GM23248 (cell line): ENCODE results near the gene HNRNPH1. TPM values are rescaled to one million over a fixed set of nuclear protein-coding genes. Genes with fewer than 3 reads are reported as not detected.
"Not testable (repeated sequence)": the region's sequence is repeated elsewhere in the genome, so short reads cannot be mapped to it uniquely, and the experiment has no call there.

Experiments used
- DNase-seq: peaks from one replicate; pipeline ENCODE4 v3.0.0-alpha.2; 2015
- H2AFZ ChIP-seq: fragments of 200-600 bp; sonication (generic); 2 replicates; pipeline ENCODE4 v1.6.1; 2016; ENCODE audit warnings: antibody characterized with exemption
- H3F3A ChIP-seq: fragments of 200-600 bp; sonication (generic); 2 replicates; pipeline ENCODE4 v1.6.1; 2016; ENCODE audit warnings: mild to moderate bottlenecking, antibody characterized with exemption, mixed run types; ENCODE audit not compliant: insufficient read depth
- H3K27ac ChIP-seq: fragments of 200-600 bp; sonication (generic); 2 replicates; pipeline ENCODE4 v1.5.1; 2016; ENCODE audit warnings: mild to moderate bottlenecking
- H3K27me3 ChIP-seq: fragments of 200-600 bp; sonication (generic); replicated peaks from 2 replicates; pipeline ENCODE4 v1.6.1; 2016; ENCODE audit warnings: mild to moderate bottlenecking; ENCODE audit not compliant: insufficient read depth
- H3K36me3 ChIP-seq: fragments of 200-600 bp; sonication (generic); 2 replicates; pipeline ENCODE4 v1.6.1; 2016; ENCODE audit warnings: low read depth, mild to moderate bottlenecking
- H3K4me1 ChIP-seq: fragments of 200-600 bp; sonication (generic); 2 replicates; pipeline ENCODE4 v1.6.1; 2016; ENCODE audit warnings: mild to moderate bottlenecking; ENCODE audit not compliant: insufficient read depth
- H3K4me2 ChIP-seq: fragments of 200-600 bp; sonication (generic); one replicate; pipeline ENCODE4 v1.6.1; 2016; ENCODE audit warnings: mild to moderate bottlenecking; ENCODE audit not compliant: unreplicated experiment
- H3K4me3 ChIP-seq: fragments of 200-600 bp; sonication (generic); 2 replicates; pipeline ENCODE4 v1.5.1; 2016; ENCODE audit warnings: mild to moderate bottlenecking
- H3K79me2 ChIP-seq: fragments of 200-600 bp; sonication (generic); 2 replicates; pipeline ENCODE4 v1.6.1; 2016; ENCODE audit warnings: mild to moderate bottlenecking; ENCODE audit not compliant: insufficient read depth
- H3K9ac ChIP-seq: fragments of 200-600 bp; sonication (generic); 2 replicates; pipeline ENCODE4 v1.6.1; 2016; ENCODE audit warnings: mild to moderate bottlenecking
- H3K9me2 ChIP-seq: fragments of 200-600 bp; sonication (generic); 2 replicates; pipeline ENCODE4 v1.6.1; 2016; ENCODE audit warnings: mixed run types, mild to moderate bottlenecking, moderate library complexity; ENCODE audit not compliant: insufficient read depth
- H3K9me3 ChIP-seq: fragments of 200-600 bp; sonication (generic); one replicate; pipeline ENCODE4 v1.6.1; 2017; ENCODE audit warnings: low read depth
- H4K20me1 ChIP-seq: fragments of 200-600 bp; sonication (generic); 2 replicates; pipeline ENCODE4 v1.6.0; 2016; ENCODE audit not compliant: insufficient read depth
- EZH2 ChIP-seq: fragments of 200-600 bp; sonication (generic); IDR thresholded peaks from 2 replicates; pipeline ENCODE4 v1.6.1; 2018; ENCODE audit warnings: antibody characterized with exemption, mild to moderate bottlenecking; ENCODE audit not compliant: insufficient read depth, poor library complexity, severe bottlenecking
- EZH2phosphoT487 ChIP-seq: fragments of 200-600 bp; sonication (generic); IDR thresholded peaks from 2 replicates; pipeline ENCODE4 v1.6.1; 2018; ENCODE audit warnings: antibody characterized with exemption, moderate library complexity, mild to moderate bottlenecking, low read depth; ENCODE audit not compliant: insufficient read depth
- WGBS, 2 experiments: methylation state at CpG; one replicate each; pipeline ENCODE4 v1.1.6; 2015 to 2017; ENCODE audit warnings: low lambda C conversion rate in 2 of 2, low coverage in 1 of 2; ENCODE audit errors: missing lambda C conversion rate in 2 of 2; 5-methylcytosine and 5-hydroxymethylcytosine counted together
- in situ Hi-C: fragments of 300-500 bp; cut with MboI; formaldehyde crosslinking; loops from 2 replicates; pipeline ENCODE4 v1.15.0; 2020
- polyA plus RNA-seq: library from polyadenylated mRNA; unstranded; fragments of >200 nt; fragmentation: Nextera tagmentation; extraction: Ambion mirVana; gene quantifications from 2 replicates; pipeline ENCODE4 v1.2.1, GENCODE V29; 2016
- total RNA-seq: library from RNA; depleted of rRNA; stranded (reverse); fragments of >200 nt; shearing (Covaris generic); gene quantifications from 2 replicates; pipeline ENCODE4 v1.2.3, GENCODE V29; 2014; rRNA removed

The HNRNPH1 gene
- total RNA-seq (220 and 271 TPM in 2 replicates), polyA plus RNA-seq (145 and 163 TPM in 2 replicates)

DNA sequence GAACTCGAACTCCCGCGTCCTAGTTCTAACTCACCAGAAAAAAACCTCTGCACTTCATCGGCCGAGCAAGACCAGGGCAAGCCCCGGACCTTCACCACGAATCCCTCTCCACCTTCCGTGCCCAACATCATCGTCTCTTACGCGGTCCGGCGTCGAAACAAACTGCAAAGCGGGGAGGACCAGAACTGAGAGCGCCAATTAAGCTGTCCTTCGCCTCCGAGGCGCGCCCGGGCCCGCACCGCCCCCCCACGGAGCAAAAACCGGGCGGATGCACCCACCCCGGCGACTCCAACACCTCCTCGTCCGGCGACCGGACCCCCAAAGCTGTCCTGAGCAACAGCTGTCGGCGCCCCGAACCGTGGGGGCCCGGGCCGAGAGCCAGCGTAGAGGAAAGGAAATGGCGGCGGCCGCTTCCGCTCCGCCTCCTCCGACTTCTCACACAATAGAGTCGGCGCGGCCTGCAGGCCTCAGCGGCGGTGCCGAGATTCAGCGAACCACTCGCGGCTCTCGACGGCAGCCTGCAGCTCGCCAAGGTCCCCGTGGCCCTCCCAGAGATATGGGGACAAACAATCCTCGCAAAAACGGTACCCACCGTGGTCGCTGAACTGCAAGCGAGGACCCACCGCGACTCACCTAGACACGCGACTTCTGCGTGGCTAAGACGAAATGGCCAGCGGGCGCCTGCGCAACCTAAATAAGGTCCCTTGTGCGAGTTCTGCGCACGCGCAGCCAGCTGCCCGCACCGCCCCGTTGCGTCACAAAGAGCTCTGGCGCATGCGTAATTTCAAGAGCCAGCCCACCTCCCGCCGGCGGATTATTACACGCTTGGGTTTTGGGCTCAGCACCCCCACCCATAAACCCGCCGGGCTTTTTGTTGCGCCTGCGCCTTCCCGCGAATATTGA lies at the start of gene HNRNPH1:
TSS of gene HNRNPH1 (minus strand) at position 669 of the 903 bp plus-strand sequence. CDS start at position 131, 538 bp downstream.
- H3K9me3 ChIP-seq = no peaks in the 10 kb centered on the region
- peak within 1 kb of the TSS; percentile 87 for H2AFZ ChIP-seq
- TF ChIP-seq EZH2phosphoT487 (no peak), EZH2 (no peak)
- in situ Hi-C loops = no loop called here
- H3K36me3 ChIP-seq = peaks cover 43% of the 10 kb centered on the region
- DNase-seq = peak; percentile 99
- WGBS, 2 experiments = 1 to 2% methylated on average over 78 to 80 of the region's 92 CpGs
- no peaks in the 10 kb centered on the region for H3K27me3 ChIP-seq
- H4K20me1 ChIP-seq = peaks cover 43% of the 10 kb centered on the region
- no peaks in the 10 kb centered on the region for H3K9me2 ChIP-seq
- peak within 1 kb of the TSS; percentile 94 for H3K27ac ChIP-seq
- H3K79me2 ChIP-seq = peaks cover 51% of the 10 kb centered on the region
- peaks cover 43% of the 10 kb centered on the region for H3K4me1 ChIP-seq
- peak within 1 kb of the TSS; percentile 100 for H3K9ac ChIP-seq
- H3F3A ChIP-seq = peaks cover 47% of the 10 kb centered on the region
- H3K4me2 ChIP-seq = peak within 1 kb of the TSS; percentile 90
- peak within 1 kb of the TSS; percentile 82 for H3K4me3 ChIP-seq

GRCh38 chr5:179668391-179668790 lies 44.9 kb upstream of the HNRNPH1 start:
- H3K9me2 ChIP-seq = no peaks in the 10 kb centered on the region
- H3K9me3 ChIP-seq = no peaks in the 10 kb centered on the region
- peak; percentile 71 for DNase-seq
- H3K4me3 ChIP-seq = no peak overlapping the region
- 49 to 50% methylated on average over 7 of the region's 7 CpGs for WGBS, 2 experiments
- no peak for TF ChIP-seq EZH2
- TF ChIP-seq EZH2phosphoT487 = no peak
- H3K79me2 ChIP-seq = no peaks in the 10 kb centered on the region
- no peaks in the 10 kb centered on the region for H4K20me1 ChIP-seq
- no peak overlapping the region for H3K27ac ChIP-seq
- no peaks in the 10 kb centered on the region for H3K4me1 ChIP-seq
- H3K36me3 ChIP-seq = no peaks in the 10 kb centered on the region
- H3K4me2 ChIP-seq = no peak overlapping the region
- H3K27me3 ChIP-seq = no peaks in the 10 kb centered on the region
- in situ Hi-C loops = no loop called here
- no peaks in the 10 kb centered on the region for H3F3A ChIP-seq
- H2AFZ ChIP-seq = no peak overlapping the region
- no peak overlapping the region for H3K9ac ChIP-seq

GRCh38 chr5:179661647-179662046 lies 38.2 kb upstream of the HNRNPH1 start:
- not testable (repeated sequence) for H3F3A ChIP-seq, H3K9ac ChIP-seq

DNA sequence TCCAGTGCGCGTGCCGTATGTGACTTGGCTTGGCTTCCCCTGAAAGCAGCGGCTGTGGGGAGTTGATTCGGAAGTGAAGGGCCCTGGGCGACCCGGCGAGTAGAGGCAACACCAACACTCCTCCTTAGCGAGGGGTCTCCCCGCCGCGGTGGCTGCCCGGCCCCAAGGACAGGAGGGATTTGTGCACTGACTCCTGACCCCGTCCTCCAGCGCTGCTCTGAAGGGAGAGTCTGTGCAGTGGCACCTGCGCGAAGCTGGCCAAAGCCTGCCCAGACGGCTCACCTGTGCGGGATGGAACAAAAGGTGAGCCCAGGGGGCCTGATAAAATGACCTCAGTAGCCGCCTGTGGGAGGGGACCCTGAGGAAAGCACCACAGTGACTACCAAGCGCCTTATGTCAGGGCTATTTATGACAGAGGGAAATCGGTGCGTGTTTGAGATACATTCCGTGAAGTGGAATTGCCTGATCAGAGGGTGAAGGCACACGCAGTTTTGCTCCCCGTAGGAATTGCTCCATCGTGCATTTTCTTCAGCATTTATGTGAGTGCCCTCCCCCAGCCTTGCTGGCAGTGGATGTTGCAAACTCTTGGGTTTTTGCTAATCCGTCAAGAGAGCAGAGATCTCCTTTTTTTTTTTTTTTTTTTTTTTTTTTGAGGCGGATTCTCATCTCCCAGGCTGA lies 34.8 kb upstream of the HNRNPH1 start:
- in situ Hi-C loops, H3K9me3 ChIP-seq, H3K27me3 ChIP-seq, H3F3A ChIP-seq, H3K4me1 ChIP-seq, H4K20me1 ChIP-seq, H3K9me2 ChIP-seq, H3K36me3 ChIP-seq, H3K79me2 ChIP-seq, H3K27ac ChIP-seq: not testable (repeated sequence)
- DNase-seq = peak; percentile 69
- 7% methylated on average over 9 to 10 of the region's 29 CpGs for WGBS, 2 experiments
- Histone ChIP-seq H2AFZ (peak overlapping the region; percentile 87), H3K4me2 (peak overlapping the region; percentile 77), H3K4me3 (peak overlapping the region; percentile 78), H3K9ac (peak overlapping the region; percentile 70)

More at GRCh38 chr5:179661647-179662046, 38.2 kb upstream of the HNRNPH1 start:
- DNase-seq, H3K9me2 ChIP-seq, H2AFZ ChIP-seq, in situ Hi-C loops, H3K4me1 ChIP-seq, H3K27ac ChIP-seq, H3K9me3 ChIP-seq, H3K4me3 ChIP-seq, H4K20me1 ChIP-seq, H3K79me2 ChIP-seq, H3K36me3 ChIP-seq, H3K4me2 ChIP-seq, H3K27me3 ChIP-seq: not testable (repeated sequence)
- 91 to 94% methylated on average over 6 of the region's 6 CpGs for WGBS, 2 experiments

DNA sequence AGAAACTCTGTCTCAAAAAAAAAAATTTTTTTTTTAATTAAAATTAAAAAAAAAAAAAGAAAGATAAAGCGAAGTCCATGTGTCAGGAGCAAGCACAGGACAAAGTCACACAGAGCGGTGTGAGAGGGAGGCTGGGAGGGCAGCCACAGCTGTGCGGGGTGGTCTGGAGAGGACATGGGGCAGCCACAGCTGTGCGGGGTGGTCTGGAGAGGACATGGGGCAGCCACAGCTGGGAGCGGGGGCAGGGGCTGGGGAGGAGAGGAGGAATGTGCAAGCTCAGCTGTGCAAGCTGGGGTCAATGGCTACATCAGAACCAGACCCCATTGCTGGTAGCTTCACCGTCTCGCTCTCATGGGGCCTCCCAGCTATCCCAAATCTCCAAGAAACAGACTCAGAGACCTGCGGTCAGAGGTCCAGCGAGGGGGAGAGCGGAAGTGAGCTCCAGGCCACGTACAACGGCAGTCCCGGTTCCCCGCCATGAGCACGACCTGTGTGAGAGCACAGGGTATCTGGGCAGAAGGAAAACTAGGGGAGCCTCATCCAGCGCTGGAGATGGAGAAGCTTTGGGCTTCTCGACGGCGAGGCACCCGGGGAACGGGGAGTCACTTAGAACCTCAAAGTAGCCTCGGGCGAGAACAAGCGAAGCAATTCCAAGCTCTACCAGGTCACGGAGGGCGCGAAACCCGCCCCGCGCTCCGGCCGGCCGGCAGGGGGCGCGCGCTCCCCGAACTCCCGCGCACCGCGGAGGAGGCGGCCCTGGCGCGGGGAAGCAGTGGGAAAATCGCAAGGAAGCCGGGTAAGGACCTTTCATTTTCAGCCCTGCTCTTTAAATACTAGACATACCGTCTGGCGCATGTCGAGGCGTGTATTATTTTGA lies 34.1 kb upstream of the HNRNPH1 start:
- DNase-seq, H3K79me2 ChIP-seq, H4K20me1 ChIP-seq, H3K9ac ChIP-seq, H3K27me3 ChIP-seq, H3K9me3 ChIP-seq, H3K4me1 ChIP-seq, H3K4me2 ChIP-seq, in situ Hi-C loops, H3F3A ChIP-seq, H3K4me3 ChIP-seq, H3K9me2 ChIP-seq, H2AFZ ChIP-seq, H3K27ac ChIP-seq, H3K36me3 ChIP-seq: not testable (repeated sequence)
- 32 to 45% methylated on average over 4 to 12 of the region's 50 CpGs for WGBS, 2 experiments

- H3K9ac ChIP-seq, H3K27me3 ChIP-seq, H4K20me1 ChIP-seq, DNase-seq, H3K4me1 ChIP-seq, H3F3A ChIP-seq, H3K27ac ChIP-seq, H3K36me3 ChIP-seq, H3K9me2 ChIP-seq, H3K9me3 ChIP-seq, H2AFZ ChIP-seq, in situ Hi-C loops, H3K79me2 ChIP-seq, H3K4me3 ChIP-seq, H3K4me2 ChIP-seq: not testable (repeated sequence)
- WGBS, 2 experiments = 66 to 74% methylated on average over 2 of the region's 2 CpGs
Measured at GRCh38 chr5:179653135-179653534, 29.7 kb upstream of the HNRNPH1 start.
